ENCODE data around the gene THEM4. TPM values are rescaled to one million over a fixed set of nuclear protein-coding genes. Genes with fewer than 3 reads are reported as not detected.

THEM4 gene
- total RNA-seq, 1 donor from 2014 or later, result 14.9 TPM

DNA sequence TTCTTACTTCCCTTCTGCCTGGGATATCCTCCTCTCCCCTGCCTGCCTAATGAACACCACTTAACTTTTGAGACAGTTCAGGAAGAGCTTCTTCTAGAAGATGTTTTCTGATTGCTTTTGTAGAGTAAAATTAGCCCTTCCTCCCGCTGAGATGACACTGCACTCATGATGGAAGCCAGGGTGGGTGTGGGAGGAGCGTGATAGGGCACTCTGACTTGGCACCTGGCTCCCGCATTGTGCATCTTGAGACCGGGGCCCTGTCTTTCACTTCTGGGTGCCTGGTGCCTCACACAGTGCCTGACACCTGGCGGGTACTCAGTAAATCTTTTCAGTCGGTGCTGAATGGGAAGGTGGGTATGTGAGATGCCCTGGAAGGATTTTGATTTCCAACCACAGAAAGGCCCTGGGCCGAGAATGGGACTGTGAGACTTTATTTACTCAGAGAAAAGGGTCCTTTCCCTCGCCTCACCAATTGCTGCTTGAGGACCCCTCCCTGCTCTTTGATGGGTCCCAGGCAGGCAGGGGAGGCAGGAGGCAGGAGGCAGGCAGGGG lies 62.5 kb downstream of the THEM4 start:
- intact Hi-C loops (cut with DNase I), result no loop called here
- DNase-seq (ENCODE audit: low spot score) (peak; percentile 41), ATAC-seq (no peak)

GRCh38 chr1:151846062-151846568 lies 63.2 kb downstream of the THEM4 start:
- intact Hi-C loops (cut with DNase I), result no loop called here
- ATAC-seq (no peak), DNase-seq (ENCODE audit: low spot score) (peak; percentile 19)

- intact Hi-C loops (cut with DNase I), result no loop called here
- DNase-seq (ENCODE audit: low spot score) (no peak), ATAC-seq (no peak)
Measured at GRCh38 chr1:151843398-151843797, 65.9 kb downstream of the THEM4 start.

GRCh38 chr1:151841141-151841540 lies 68.2 kb downstream of the THEM4 start:
- DNase-seq (ENCODE audit: low spot score), result no peak
- no peak for ATAC-seq
- intact Hi-C loops (cut with DNase I), result no loop called here

DNA sequence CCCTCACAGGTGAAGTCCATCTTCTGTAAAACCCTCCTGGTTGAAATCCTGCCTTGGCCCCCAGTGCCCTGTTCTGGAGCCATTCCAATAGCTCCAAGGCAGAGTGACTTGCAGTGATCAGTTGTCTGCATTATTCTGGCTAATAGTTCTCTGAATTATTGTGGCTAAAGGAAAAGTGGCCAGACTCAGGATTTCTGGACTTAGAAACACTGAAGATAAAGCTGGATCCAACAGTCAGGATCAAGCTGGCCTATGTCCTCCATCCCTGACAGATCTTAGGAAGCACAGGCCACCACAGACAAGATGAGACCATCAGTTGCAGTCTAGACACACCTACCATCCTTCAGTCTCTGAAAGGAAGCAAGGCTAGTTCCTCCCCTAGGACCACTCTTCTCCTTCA lies 68.9 kb downstream of the THEM4 start:
- intact Hi-C loops (cut with DNase I), result no loop called here
- no peak for ATAC-seq

GRCh38 chr1:151839457-151840403 lies 69.6 kb downstream of the THEM4 start, which contains the start of gene C2CD4D:
TSS of gene C2CD4D (minus strand) at chr1:151839820. CDS start at chr1:151838989, 831 bp downstream.
- intact Hi-C loops (cut with DNase I), result no loop called here
- peak; percentile 77 for DNase-seq (ENCODE audit: low spot score)
- ATAC-seq, result peak; percentile 89

More for the DNA sequence above, 68.9 kb downstream of the THEM4 start:
- no peak for DNase-seq (ENCODE audit: low spot score)

DNA sequence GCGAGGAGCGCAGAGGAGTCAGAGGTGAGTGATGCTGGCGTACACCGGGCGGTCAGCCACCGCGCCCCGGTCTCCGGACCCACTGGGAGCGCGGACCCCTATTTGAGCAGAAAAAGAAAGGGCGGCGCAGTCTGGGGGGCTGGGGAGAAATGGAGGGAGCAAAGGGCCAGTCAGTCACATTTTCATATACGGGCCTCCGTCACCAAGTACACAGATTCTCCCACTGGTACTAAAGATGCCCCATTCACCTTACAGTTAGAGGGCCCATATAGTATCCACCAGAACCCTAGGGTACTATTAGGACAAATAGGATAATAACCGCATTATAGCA lies 70.3 kb downstream of the THEM4 start:
- DNase-seq (ENCODE audit: low spot score), result no peak
- intact Hi-C loops (cut with DNase I), result no loop called here
- ATAC-seq, result peak; percentile 6

GRCh38 chr1:151838222-151839081 lies 70.9 kb downstream of the THEM4 start:
- intact Hi-C loops (cut with DNase I), result no loop called here
- DNase-seq (ENCODE audit: low spot score), result no peak
- peak; percentile 3 for ATAC-seq

- DNase-seq (ENCODE audit: low spot score) (no peak), ATAC-seq (no peak)
- intact Hi-C loops (cut with DNase I), result no loop called here
Measured at GRCh38 chr1:151837884-151838221, 71.5 kb downstream of the THEM4 start.

- intact Hi-C loops (cut with DNase I), result no loop called here
- ATAC-seq, result no peak
- DNase-seq (ENCODE audit: low spot score), result no peak
Measured at GRCh38 chr1:151837197-151837596, 72.1 kb downstream of the THEM4 start.

GRCh38 chr1:151835596-151835995 lies 73.7 kb downstream of the THEM4 start:
- ATAC-seq (no peak), DNase-seq (ENCODE audit: low spot score) (no peak)
- intact Hi-C loops (cut with DNase I), result no loop called here

DNA sequence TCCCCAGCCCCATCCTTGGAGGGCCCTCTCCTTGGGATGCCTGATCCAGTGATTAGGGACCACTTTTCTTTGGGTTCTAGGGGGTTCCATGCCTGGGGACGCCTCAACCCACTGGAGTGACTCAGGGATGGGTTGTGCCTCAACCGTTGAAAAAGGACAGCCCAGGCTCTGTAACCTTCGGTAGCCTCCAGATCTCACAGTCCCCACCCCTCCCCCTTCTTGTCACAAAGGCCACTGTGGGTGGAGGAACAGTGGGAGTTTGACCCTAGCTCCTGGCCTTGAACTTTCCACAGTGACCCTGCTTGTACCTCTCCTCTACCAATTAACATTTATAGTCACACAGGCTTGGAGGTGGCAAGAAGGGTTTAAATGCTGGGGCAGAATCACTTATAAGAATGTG lies 75.1 kb downstream of the THEM4 start:
- DNase-seq (ENCODE audit: low spot score) (no peak), ATAC-seq (no peak)
- intact Hi-C loops (cut with DNase I), result no loop called here

DNA sequence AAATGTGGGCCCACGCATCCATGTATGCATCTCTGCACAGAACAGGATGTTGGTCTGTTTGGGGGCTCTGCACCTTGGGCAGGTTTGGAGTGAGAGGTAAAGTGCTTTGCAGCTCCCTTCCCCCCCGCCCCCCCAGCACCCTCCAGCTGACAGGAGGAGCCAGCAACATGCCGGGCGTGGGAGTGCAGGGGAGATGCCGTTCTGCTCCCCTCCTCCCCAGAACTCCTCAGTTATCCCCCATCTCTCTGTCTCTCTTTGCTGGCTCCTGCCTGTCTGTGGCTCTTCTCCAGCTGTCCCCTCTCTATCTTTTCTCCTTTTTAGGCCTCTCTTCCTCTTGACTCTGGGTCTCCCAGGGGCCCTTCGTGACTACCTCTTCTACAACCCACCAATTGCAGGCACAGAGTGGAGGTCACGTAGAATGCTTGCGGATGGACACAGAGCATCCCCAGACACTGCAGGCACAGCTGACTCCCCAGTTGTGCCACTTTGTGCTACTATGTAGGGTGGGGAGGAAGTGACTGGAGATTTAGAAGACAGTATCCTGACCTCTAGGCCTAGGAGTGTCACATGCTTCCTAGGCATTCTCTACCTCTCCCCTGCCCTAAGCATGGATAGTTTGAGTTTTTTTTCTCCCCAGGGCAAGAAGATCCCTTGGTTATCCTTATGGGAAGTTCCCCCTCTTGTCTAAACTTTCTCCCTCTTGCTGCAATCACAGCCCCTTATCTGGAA lies 76.0 kb downstream of the THEM4 start:
- ATAC-seq (no peak), DNase-seq (ENCODE audit: low spot score) (no peak)
- intact Hi-C loops (cut with DNase I), result no loop called here

GRCh38 chr1:151832318-151832980 lies 76.9 kb downstream of the THEM4 start:
- ATAC-seq, result peak; percentile 27
- intact Hi-C loops (cut with DNase I), result no loop called here
- DNase-seq (ENCODE audit: low spot score), result no peak

- no peak for DNase-seq (ENCODE audit: low spot score)
- ATAC-seq, result no peak
- intact Hi-C loops (cut with DNase I), result no loop called here
Measured at GRCh38 chr1:151831605-151832004, 77.7 kb downstream of the THEM4 start, which contains the start of gene RORC. TSS of gene RORC (minus strand) at chr1:151831802. CDS start at chr1:151831764, 38 bp downstream.

DNA sequence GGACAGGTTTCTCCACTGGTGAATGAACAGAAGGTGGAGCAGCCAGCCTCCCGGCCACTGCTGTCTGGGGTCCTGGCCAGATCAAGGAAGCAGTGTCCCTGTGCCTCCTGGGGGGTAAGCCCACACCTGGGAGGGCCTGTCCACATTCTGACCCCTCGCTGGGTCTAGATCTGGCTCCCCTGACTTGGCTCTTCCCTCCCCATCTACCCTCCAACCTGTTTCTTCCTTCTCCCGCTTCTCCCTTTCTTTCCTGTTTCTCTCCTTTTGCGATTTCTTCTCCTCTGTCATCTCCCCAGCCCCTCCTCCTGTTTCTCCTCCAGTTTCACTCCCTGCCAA lies 78.1 kb downstream of the THEM4 start:
- intact Hi-C loops (cut with DNase I), result no loop called here
- ATAC-seq (no peak), DNase-seq (ENCODE audit: low spot score) (no peak)

GRCh38 chr1:151830055-151830454 lies 79.3 kb downstream of the THEM4 start:
- DNase-seq (ENCODE audit: low spot score) (no peak), ATAC-seq (no peak)
- intact Hi-C loops (cut with DNase I), result no loop called here

- intact Hi-C loops (cut with DNase I), result no loop called here
- DNase-seq (ENCODE audit: low spot score) (no peak), ATAC-seq (no peak)
Measured at GRCh38 chr1:151829352-151830046, 79.8 kb downstream of the THEM4 start.

Data from sciatic nerve (tissue), 2 donors.